GM19238 (cell line): ENCODE measurements around the gene SORT1.

ENCODE experiments used
- DNase-seq: peaks from one replicate; pipeline ENCODE4 v3.0.0; 2011; ENCODE audit warnings: low spot score; ENCODE audit not compliant: insufficient read length

SORT1 gene

DNA sequence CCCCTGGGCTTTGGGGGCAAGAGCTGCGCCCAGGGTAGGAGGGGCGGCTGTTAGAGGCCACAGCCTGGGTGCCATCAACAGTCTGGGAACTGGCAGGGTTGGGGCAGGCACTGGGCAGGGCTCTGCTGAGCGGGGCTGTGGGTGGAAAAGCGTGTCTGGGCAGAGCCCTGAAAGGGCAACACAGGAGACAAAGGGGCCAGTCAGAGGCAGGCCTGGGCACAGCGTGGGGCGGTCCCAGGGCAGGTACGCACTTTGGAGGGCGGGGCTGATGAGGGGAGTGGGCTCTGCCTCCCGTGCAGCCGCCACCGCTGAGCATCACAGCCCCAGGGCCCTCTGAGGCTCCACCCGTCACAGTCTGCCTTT is 134.5 kb downstream of the SORT1 start:
- DNase-seq = no peak

DNA sequence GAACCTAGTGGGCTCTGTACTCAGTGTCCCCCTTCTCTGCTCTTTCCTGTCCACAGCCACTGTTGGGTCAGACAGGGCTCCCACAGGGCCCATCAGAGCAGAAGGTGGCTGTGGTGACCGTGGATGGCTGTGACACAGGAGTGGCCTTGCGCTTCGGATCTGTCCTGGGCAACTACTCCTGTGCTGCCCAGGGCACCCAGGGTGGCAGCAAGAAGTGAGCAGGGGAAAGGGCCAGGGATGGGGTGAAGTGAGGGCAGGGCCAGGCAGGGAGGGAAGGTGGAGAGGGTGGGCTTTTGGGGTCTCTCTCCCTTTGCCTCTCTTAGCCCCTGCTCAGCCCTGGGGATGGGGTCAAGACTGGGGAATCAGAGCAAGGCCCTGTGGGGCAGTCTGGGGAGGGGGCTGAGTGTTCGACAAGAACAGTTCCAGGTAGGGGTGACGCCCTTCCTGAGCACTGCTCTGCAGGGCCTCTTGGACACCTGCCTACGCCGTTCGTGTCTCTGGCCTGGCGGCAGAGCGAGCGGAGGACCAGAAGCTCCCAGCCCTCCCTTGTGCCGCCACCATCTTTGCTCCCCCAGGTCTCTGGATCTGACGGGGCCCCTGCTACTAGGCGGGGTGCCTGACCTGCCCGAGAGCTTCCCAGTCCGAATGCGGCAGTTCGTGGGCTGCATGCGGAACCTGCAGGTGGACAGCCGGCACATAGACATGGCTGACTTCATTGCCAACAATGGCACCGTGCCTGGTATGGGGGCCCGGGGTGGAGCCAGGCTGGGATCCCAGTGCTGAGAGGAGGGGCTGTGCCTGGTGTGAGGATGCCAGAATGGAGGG is 135.3 kb downstream of the SORT1 start:
- no peak for DNase-seq

DNA sequence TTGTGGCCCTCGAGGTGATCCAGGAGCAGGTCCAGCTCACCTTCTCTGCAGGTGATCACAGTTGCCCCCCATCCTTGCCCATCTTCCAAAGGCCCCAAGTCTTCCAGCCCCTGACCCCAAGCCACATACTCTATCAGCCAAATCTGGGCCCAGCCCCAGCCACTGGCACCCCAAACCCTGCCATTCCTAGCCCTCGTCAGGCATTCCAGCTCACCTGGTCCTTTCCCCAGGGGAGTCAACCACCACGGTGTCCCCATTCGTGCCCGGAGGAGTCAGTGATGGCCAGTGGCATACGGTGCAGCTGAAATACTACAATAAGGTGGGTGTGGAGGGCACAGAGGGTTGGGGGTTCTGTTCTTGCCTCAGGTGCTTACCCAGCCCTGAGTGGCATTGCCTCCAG is 136.1 kb downstream of the SORT1 start:
- no peak for DNase-seq

DNA sequence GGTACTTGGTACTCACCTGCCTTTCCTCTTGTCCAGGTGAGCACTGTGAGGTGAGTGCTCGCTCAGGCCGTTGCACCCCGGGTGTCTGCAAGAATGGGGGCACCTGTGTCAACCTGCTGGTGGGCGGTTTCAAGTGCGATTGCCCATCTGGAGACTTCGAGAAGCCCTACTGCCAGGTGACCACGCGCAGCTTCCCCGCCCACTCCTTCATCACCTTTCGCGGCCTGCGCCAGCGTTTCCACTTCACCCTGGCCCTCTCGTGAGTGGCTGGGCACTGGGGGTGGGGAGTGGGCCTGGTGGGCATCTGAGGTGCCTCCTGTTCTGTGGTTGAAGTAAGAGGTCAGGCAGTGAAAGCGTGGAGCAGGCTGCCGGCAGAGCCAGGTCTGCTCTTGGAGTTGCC is 136.7 kb downstream of the SORT1 start:
- no peak for DNase-seq

DNA sequence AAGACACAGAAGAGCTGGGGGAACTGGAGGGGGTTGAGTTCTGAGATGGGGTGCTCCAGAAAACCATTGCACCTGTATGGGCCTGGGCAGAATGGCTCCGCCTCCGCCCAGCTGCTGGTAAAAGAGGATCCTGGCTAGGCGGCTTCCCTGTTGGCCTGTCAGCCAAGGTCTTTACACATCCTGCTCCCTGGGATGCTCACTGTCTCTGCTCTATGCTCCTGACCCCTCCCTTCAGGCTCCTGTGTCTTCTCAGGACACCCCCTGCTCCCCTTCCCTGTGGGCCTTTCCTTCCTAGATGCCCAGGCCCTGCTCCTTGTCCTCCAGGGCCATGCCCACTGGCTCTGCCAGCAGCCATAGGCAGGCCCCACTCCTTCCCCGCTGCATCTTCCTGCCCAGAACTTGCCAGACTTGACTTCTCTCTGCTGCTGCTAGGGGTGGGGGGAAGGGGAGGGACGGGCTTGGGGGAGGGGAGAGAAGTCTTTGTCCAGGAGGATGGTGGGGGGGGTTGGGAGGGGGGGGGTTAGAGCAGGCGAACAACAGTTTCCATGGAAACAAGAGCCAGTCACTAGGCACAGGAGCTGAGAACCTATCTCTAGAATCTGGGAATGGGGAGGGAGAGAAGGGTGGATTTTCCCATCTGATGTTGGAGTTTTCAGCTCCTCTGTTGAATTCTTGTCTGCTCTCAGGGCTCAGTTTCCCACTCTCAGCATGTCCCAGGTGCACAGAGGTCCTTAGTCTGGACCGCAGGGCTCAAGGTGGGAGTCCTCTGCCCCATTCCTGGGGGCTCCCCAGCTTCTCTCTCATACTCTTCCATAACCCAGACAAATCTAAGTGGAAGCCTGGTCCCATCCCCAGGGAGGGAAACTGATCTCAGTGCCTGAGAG is 137.8 kb downstream of the SORT1 start:
- no peak for DNase-seq
